Hematopoietic multipotent progenitor cell treated with erythropoietin and hydrocortisone succinate and interleukin-3 and kit ligand, for 8 days (in vitro differentiated cells): ENCODE results near the gene MRPS18A.

ENCODE experiments used
- DNase-seq: peaks from one replicate; pipeline ENCODE4 v3.0.0-alpha.2; 2015

MRPS18A gene

GRCh38 chr6:43695967-43696291 is 8.3 kb upstream of the MRPS18A start:
- no peak for DNase-seq

GRCh38 chr6:43695215-43695966 is 7.8 kb upstream of the MRPS18A start:
- DNase-seq: no peak

- no peak for DNase-seq
Measured at GRCh38 chr6:43689421-43689820, 1.8 kb upstream of the MRPS18A start.

- DNase-seq: no peak
Measured at GRCh38 chr6:43687079-43687436, 533 bp downstream of the MRPS18A start.

GRCh38 chr6:43683708-43684455 is 3.7 kb downstream of the MRPS18A start:
- DNase-seq: no peak

GRCh38 chr6:43682724-43683429 is 4.7 kb downstream of the MRPS18A start:
- no peak for DNase-seq

GRCh38 chr6:43681303-43681702 is 6.3 kb downstream of the MRPS18A start:
- DNase-seq: no peak

- no peak for DNase-seq
Measured at GRCh38 chr6:43680308-43681200, 7.0 kb downstream of the MRPS18A start.

- DNase-seq: no peak
Measured at GRCh38 chr6:43679057-43679456, 8.5 kb downstream of the MRPS18A start.

GRCh38 chr6:43678341-43678740 is 9.2 kb downstream of the MRPS18A start:
- DNase-seq: no peak

- DNase-seq: no peak
Measured at GRCh38 chr6:43677759-43678158, 9.8 kb downstream of the MRPS18A start.

- no peak for DNase-seq
Measured at GRCh38 chr6:43676962-43677606, 10.5 kb downstream of the MRPS18A start.

GRCh38 chr6:43674921-43675320 is 12.7 kb downstream of the MRPS18A start:
- no peak for DNase-seq

GRCh38 chr6:43674291-43674690 is 13.3 kb downstream of the MRPS18A start:
- DNase-seq: no peak

GRCh38 chr6:43673444-43674084 is 14.0 kb downstream of the MRPS18A start:
- DNase-seq: no peak

GRCh38 chr6:43671801-43672690 is 15.5 kb downstream of the MRPS18A start:
- DNase-seq: no peak

GRCh38 chr6:43671011-43671800 is 16.4 kb downstream of the MRPS18A start:
- DNase-seq: no peak

- DNase-seq: no peak
Measured at GRCh38 chr6:43670623-43670986, 17.0 kb downstream of the MRPS18A start.

GRCh38 chr6:43669922-43670622 is 17.5 kb downstream of the MRPS18A start:
- DNase-seq: peak; percentile 52
